Measurements from ENCODE around the gene UBASH3B.

GRCh38 chr11:122649116-122649515 is 6.4 kb upstream of the UBASH3B start:
- TF ChIP-seq CTCF (conservative IDR thresholded peaks at IDR 0.05; ENCODE audit: low read length) = no peak
- no peak for TF ChIP-seq EZH2phosphoT487 (IDR thresholded peaks at IDR 0.05; ENCODE audit: borderline replicate concordance)
